ENCODE results near the gene LPIN1. TPM values are rescaled to one million over a fixed set of nuclear protein-coding genes. Genes with fewer than 3 reads are reported as not detected.

The LPIN1 gene
- total RNA-seq, 1 experiment from 2014 or later: 38.5 TPM

GRCh38 chr2:11805920-11806319, 59.5 kb downstream of the LPIN1 start:
- intact Hi-C loops (cut with micrococcal nuclease; ENCODE audit: unreplicated experiment): no loop called here
- no peaks in the 10 kb centered on the region for H3K9me3 ChIP-seq (ENCODE audit: low read depth, low read length, poor library complexity, severe bottlenecking)
- TF ChIP-seq CTCF (conservative IDR thresholded peaks at IDR 0.05; ENCODE audit: low read depth, low read length) (no peak), EZH2 (IDR thresholded peaks at IDR 0.05; ENCODE audit: borderline replicate concordance, low read depth, low read length, poor library complexity, severe bottlenecking) (no peak)
- H3K36me3 ChIP-seq (ENCODE audit: insufficient read depth, low read length, poor library complexity, severe bottlenecking): peaks cover 57% of the 10 kb centered on the region
- no TSS peak for BruUV-seq (replicated peaks)
- DNase-seq (ENCODE audit: low spot score): no peak
- ChIA-PET POLR2A (ENCODE audit: low non-redundant PET) (interaction anchor here (0.6 kb wide), 1 partner anchor 1068 kb away, joined by 3 read pairs; no protein-coding TSS in a partner anchor), CTCF (no interaction called here)
- H3K4me3 ChIP-seq (ENCODE audit: low read depth, low read length, poor library complexity, severe bottlenecking): no peak overlapping the region
- H3K27ac ChIP-seq (ENCODE audit: low read depth, low read length, poor library complexity, severe bottlenecking): no peak overlapping the region
- H3K27me3 ChIP-seq (replicated peaks; ENCODE audit: insufficient read depth, low read depth, low read length, poor library complexity): no peaks in the 10 kb centered on the region
- no peaks in the 10 kb centered on the region for H3K4me1 ChIP-seq (ENCODE audit: insufficient read depth, low read length, poor library complexity, severe bottlenecking)

GRCh38 chr2:11807156-11808015, 61.0 kb downstream of the LPIN1 start:
- DNase-seq (ENCODE audit: low spot score): no peak
- H3K27ac ChIP-seq (ENCODE audit: low read depth, low read length, poor library complexity, severe bottlenecking): no peak overlapping the region
- POLR2A ChIA-PET (ENCODE audit: low non-redundant PET): no interaction called here

GRCh38 chr2:11808016-11808400, 61.6 kb downstream of the LPIN1 start:
- intact Hi-C loops (cut with micrococcal nuclease; ENCODE audit: unreplicated experiment): no loop called here
- CTCF ChIA-PET: no interaction called here
- no peak for DNase-seq (ENCODE audit: low spot score)
- Histone ChIP-seq H3K27me3 (replicated peaks; ENCODE audit: insufficient read depth, low read depth, low read length, poor library complexity) (no peaks in the 10 kb centered on the region), H3K9me3 (ENCODE audit: low read depth, low read length, poor library complexity, severe bottlenecking) (no peaks in the 10 kb centered on the region), H3K36me3 (ENCODE audit: insufficient read depth, low read length, poor library complexity, severe bottlenecking) (peaks cover 54% of the 10 kb centered on the region), H3K27ac (ENCODE audit: low read depth, low read length, poor library complexity, severe bottlenecking) (no peak overlapping the region), H3K4me3 (ENCODE audit: low read depth, low read length, poor library complexity, severe bottlenecking) (no peak overlapping the region), H3K4me1 (ENCODE audit: insufficient read depth, low read length, poor library complexity, severe bottlenecking) (no peaks in the 10 kb centered on the region)
- no TSS peak for BruUV-seq (replicated peaks)
- no peak for TF ChIP-seq EZH2 (IDR thresholded peaks at IDR 0.05; ENCODE audit: borderline replicate concordance, low read depth, low read length, poor library complexity, severe bottlenecking)
- TF ChIP-seq CTCF (conservative IDR thresholded peaks at IDR 0.05; ENCODE audit: low read depth, low read length): no peak
- POLR2A ChIA-PET (ENCODE audit: low non-redundant PET): no interaction called here

More at GRCh38 chr2:11807156-11808015, 61.0 kb downstream of the LPIN1 start:
- CTCF ChIA-PET: no interaction called here
- BruUV-seq (replicated peaks): no TSS peak
- no peak for TF ChIP-seq EZH2 (IDR thresholded peaks at IDR 0.05; ENCODE audit: borderline replicate concordance, low read depth, low read length, poor library complexity, severe bottlenecking)
- TF ChIP-seq CTCF (conservative IDR thresholded peaks at IDR 0.05; ENCODE audit: low read depth, low read length): no peak
- H3K36me3 ChIP-seq (ENCODE audit: insufficient read depth, low read length, poor library complexity, severe bottlenecking): peaks cover 57% of the 10 kb centered on the region
- H3K4me3 ChIP-seq (ENCODE audit: low read depth, low read length, poor library complexity, severe bottlenecking): no peak overlapping the region
- intact Hi-C loops (cut with micrococcal nuclease; ENCODE audit: unreplicated experiment): no loop called here
- no peaks in the 10 kb centered on the region for H3K4me1 ChIP-seq (ENCODE audit: insufficient read depth, low read length, poor library complexity, severe bottlenecking)
- no peaks in the 10 kb centered on the region for H3K27me3 ChIP-seq (replicated peaks; ENCODE audit: insufficient read depth, low read depth, low read length, poor library complexity)
- no peaks in the 10 kb centered on the region for H3K9me3 ChIP-seq (ENCODE audit: low read depth, low read length, poor library complexity, severe bottlenecking)
